DND-41 (cell line): Measurements from ENCODE around the gene CSNK1G2.

ENCODE experiments used
- CTCF ChIP-seq: IDR thresholded peaks from 2 replicates; pipeline ENCODE4 v1.5.1; 2012; ENCODE audit warnings: borderline replicate concordance, low read length, moderate library complexity, mild to moderate bottlenecking; ENCODE audit not compliant: poor library complexity, severe bottlenecking; ENCODE audit errors: extremely low read depth
- EZH2 ChIP-seq: IDR thresholded peaks from 3 replicates; pipeline ENCODE4 v1.6.1; 2012; ENCODE audit warnings: borderline replicate concordance, low read depth, mild to moderate bottlenecking, moderate library complexity, low read length, inconsistent platforms; ENCODE audit not compliant: severe bottlenecking

DNA sequence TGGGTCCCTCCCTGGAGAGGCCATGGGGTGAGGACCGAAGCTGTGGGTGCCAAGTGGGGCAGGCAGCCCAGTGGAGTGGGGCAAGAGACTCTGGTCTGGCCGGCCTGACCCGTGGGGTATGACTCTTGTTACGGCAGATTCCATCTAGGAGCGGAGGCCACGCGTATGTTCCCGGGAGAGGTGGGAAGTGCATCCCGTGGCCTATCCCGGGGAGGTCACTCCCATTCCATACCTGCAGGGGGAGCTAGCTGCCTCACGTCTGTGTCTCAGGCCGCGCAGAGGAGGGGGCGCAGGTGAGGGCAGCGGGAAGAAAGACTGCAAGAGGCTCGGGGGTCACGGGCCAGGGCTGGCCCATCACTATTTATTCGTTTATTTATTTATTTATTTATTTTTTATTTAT, 4.9 kb downstream of the CSNK1G2 start:
- TF ChIP-seq EZH2 (no peak), CTCF (peak; percentile 78)
